GM21717 (cell line): ENCODE results near the gene RGS13.
"Not testable (repeated sequence)": the region's sequence is repeated elsewhere in the genome, so short reads cannot be mapped to it uniquely, and the experiment has no call there.

Experiments
- ATAC-seq: cut with Tn5 transposase; IDR thresholded peaks from one replicate; pipeline ENCODE4 v1.9.1; 2021; ENCODE audit warnings: mild to moderate bottlenecking, moderate library complexity; ENCODE audit not compliant: unreplicated experiment

The RGS13 gene

DNA sequence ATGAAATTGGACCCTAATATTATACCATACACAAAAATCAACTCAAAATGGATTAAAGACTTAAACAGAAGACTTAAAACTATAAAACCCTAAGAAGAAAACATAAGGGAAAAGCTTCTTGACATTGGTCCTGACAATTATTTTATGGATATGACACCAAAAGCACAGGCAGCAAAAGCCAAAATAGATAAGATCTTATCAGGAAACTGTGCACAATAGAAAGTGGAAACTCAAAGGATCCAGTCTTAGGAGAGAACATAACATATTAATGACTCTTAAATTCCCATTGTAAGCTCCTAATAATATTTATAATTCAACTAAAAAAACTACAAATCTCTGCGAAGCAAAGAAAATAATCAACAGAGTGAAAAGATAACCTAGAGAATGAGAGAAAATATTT is 39.8 kb downstream of the RGS13 start:
- no peak for ATAC-seq

GRCh38 chr1:192678099-192678498 is 42.2 kb downstream of the RGS13 start:
- no peak for ATAC-seq

GRCh38 chr1:192682335-192682734 is 46.4 kb downstream of the RGS13 start:
- no peak for ATAC-seq

GRCh38 chr1:192683081-192683480 is 47.1 kb downstream of the RGS13 start:
- not testable (repeated sequence) for ATAC-seq

DNA sequence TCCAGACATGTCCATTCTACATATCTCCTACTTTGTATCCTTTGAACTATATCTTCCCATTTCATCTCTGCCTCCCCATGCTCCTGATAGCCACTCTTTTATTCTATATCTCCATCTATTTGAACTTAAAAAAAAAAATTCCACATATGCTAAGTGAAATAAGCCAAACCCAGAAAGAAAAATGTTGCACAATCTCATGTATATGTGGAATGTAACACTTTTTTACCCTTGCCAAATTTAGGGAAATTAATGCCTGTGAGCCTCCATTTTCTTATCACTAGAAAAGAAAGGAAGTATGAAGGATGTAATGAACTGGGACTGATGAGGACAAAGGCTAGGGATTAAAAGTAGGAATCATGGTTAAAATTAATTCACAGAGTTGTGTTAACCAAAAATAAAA is 53.5 kb downstream of the RGS13 start:
- no peak for ATAC-seq

DNA sequence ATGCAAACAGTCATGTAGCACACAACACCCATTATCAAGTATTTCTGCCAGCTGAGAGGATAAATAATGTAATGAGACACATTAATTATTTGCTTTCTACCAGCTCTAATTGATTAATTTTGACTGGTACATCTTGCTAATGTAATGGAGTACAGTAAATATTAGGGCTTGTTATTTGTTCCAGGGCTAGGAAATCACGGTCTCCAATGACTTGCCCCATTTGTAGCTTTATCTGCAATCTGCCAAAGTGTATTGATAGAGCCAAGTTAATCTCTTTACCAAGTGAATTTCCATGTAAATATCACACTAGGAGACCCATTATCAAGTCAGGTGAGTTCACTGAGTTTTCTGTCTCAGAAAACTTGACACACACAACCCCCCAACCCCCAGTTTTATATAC is 55.1 kb downstream of the RGS13 start:
- ATAC-seq = no peak

DNA sequence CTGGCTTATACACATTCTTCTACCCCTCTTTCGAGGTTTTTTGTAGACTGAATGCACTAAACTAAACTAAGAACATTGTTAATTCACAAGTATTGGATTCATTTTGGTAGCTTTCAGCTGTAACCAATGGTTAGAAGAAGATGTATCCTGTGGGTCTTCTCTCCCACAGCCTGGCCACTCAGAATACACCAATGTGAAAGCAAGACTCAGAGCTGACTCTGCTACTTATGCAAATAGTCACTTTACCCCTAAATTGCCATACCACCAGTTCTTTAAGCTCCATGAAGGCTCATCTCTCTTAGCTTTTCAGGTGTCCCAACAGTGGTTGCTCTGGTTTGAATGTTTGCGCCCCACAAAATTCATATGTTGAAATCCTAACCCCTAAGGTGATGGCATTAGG is 60.1 kb downstream of the RGS13 start:
- ATAC-seq = peak; percentile 44

GRCh38 chr1:192697771-192698170 is 61.8 kb downstream of the RGS13 start:
- no peak for ATAC-seq

DNA sequence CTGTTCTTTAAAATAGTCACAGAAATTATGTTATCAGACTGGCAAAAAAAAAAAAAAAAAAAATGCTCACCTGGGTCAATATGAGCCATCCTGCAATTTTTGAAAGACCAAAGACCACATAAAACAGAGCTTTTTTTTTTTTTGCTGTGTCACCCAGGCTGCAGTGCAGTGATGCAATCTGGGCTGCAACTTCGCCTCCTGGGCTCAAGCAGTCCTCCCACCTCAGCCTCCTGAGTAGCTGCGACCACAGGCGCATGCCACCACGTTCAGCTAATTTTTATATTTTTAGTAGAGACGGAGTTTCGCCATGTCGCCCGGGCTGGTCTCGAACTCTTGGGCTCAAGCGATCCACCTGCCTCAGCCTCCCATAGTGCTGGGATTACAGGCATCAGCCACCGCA is 62.8 kb downstream of the RGS13 start:
- ATAC-seq = no peak

GRCh38 chr1:192700834-192701271 is 64.9 kb downstream of the RGS13 start:
- ATAC-seq = no peak

DNA sequence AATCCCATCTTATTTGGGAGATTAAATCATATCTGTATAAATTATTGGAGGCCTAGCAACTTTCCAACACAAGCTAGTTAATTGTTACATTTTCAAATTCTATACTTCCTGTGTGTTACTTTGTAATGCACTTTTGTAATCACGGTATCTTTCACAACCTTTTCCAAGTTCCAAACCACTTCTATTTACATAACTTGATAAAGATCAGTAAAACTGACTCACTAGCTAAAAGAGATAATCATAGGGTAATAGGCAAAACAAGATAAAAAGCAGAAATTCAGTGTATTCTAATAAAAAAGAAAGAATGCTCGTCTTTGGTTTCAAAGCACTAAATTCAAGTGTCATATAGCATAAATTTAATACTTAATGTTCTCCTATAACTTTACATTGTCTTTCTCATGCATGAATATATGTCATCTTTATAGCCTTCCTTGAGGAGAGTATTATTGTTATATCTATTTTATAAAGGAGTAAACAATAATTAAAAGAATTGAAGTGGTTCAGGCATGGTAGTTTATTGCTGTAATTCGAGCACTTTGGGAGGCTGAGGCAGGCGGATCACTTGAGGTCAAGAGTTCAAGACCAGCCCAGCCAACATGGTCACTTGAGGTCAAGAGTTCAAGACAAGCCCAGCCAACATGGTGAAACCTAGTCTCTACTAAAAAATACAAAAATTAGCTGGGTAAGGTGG is 66.4 kb downstream of the RGS13 start:
- ATAC-seq = no peak

- peak; percentile 90 for ATAC-seq
Measured at GRCh38 chr1:192703283-192704206, 67.6 kb downstream of the RGS13 start.

DNA sequence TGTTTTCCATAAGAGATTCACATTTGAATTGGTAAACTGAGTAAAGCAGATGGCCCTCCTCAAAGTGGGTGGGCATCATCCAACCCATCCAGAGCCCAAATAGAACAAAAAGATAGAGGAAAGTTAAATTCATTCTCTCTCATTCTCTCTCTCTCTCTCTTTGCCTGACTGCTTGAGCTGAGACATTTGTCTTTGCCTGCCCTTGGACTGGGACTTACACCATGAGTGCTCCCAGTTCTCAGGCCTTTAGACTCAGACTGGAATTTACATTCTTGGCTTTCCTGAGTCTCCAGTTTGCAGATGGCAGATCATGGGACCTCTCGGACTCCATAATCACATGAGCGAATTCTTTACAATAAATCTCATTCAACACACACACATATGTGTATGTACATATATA is 69.6 kb downstream of the RGS13 start:
- ATAC-seq = no peak

DNA sequence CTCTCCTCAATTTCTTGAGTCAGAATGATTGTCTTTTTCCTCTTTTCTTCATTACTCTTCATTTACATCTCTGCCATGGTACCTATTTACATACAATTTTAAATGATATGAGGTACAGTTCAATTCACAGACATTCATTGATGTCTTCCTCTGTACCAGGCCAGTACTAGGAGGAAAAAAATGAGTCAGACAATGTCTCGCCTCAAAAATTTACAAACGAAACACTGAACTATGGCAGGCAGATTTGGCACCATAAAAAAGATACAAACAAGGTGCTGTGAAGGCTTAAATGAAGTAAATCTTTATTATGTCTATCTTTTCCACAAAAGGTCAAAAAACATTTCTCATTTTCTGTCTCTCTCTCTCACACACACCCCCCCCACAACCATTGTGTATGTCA is 71.0 kb downstream of the RGS13 start:
- no peak for ATAC-seq

DNA sequence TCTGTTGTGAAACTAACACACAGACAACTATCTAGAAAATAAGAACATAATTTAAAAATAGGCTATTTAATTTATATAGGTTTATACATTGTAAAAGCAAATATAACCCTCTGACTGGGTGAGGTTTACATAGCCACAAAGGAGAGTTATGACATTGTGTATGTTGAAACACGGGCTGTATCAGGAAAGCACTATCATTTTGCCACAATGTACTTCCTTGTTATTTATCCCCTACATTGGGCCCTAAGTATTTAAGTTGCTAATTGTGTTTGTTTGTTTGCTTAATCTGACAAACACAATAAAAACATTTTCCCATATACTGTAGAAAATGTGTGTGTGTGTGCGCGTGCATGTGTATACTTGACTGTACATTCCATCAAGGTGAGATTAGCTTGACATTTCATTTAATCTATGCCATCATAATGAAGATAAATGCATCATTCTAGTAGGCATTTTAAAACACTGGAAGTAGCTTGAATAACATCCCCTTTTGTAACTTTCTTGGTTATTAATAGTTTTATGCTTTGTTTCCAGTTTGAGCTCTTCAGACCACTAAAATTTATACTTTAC is 72.1 kb downstream of the RGS13 start:
- no peak for ATAC-seq

GRCh38 chr1:192709544-192709943 is 73.6 kb downstream of the RGS13 start:
- no peak for ATAC-seq
